GM21529 (cell line): ENCODE data around the gene TMEM248.
"Not testable (repeated sequence)": the region's sequence is repeated elsewhere in the genome, so short reads cannot be mapped to it uniquely, and the experiment has no call there.

Source experiments
- ATAC-seq: cut with Tn5 transposase; IDR thresholded peaks from one replicate; pipeline ENCODE4 v1.9.1; 2021; ENCODE audit not compliant: unreplicated experiment

Gene TMEM248

GRCh38 chr7:66948480-66949109, 27.6 kb downstream of the TMEM248 start:
- no peak for ATAC-seq

GRCh38 chr7:66950311-66950710, 29.3 kb downstream of the TMEM248 start:
- ATAC-seq = no peak

- ATAC-seq = no peak
Measured at GRCh38 chr7:66950763-66951162, 29.7 kb downstream of the TMEM248 start.

- no peak for ATAC-seq
Measured at GRCh38 chr7:66952343-66953043, 31.5 kb downstream of the TMEM248 start.

- ATAC-seq = no peak
Measured at GRCh38 chr7:66953044-66953427, 32.0 kb downstream of the TMEM248 start.

GRCh38 chr7:66957595-66958290, 36.7 kb downstream of the TMEM248 start:
- ATAC-seq = no peak

GRCh38 chr7:66958538-66959350, 37.7 kb downstream of the TMEM248 start:
- no peak for ATAC-seq

GRCh38 chr7:66960192-66960591, 39.2 kb downstream of the TMEM248 start:
- ATAC-seq = no peak

- no peak for ATAC-seq
Measured at GRCh38 chr7:66961096-66961495, 40.1 kb downstream of the TMEM248 start.

GRCh38 chr7:66964411-66964810, 43.4 kb downstream of the TMEM248 start:
- no peak for ATAC-seq

- ATAC-seq = no peak
Measured at GRCh38 chr7:66967029-66967428, 46.0 kb downstream of the TMEM248 start.

- not testable (repeated sequence) for ATAC-seq
Measured at GRCh38 chr7:66969001-66969400, 48.0 kb downstream of the TMEM248 start.

GRCh38 chr7:66970310-66970709, 49.3 kb downstream of the TMEM248 start:
- ATAC-seq = no peak

- no peak for ATAC-seq
Measured at GRCh38 chr7:66974986-66975590, 54.1 kb downstream of the TMEM248 start.

- not testable (repeated sequence) for ATAC-seq
Measured at GRCh38 chr7:66978312-66978711, 57.3 kb downstream of the TMEM248 start.

- not testable (repeated sequence) for ATAC-seq
Measured at GRCh38 chr7:66979013-66979412, 58.0 kb downstream of the TMEM248 start.

GRCh38 chr7:66980336-66980735, 59.3 kb downstream of the TMEM248 start:
- not testable (repeated sequence) for ATAC-seq

GRCh38 chr7:66989552-66989951, 68.5 kb downstream of the TMEM248 start:
- not testable (repeated sequence) for ATAC-seq

GRCh38 chr7:66994051-66994450, 73.0 kb downstream of the TMEM248 start:
- ATAC-seq = not testable (repeated sequence)

- ATAC-seq = peak; percentile 35
Measured at GRCh38 chr7:66994691-66995049, 73.6 kb downstream of the TMEM248 start.
